SK-N-MC (cell line): ENCODE measurements around the gene NOM1.

Experiments
- EZH2 ChIP-seq: fragments of 200-600 bp; sonication (generic); IDR thresholded peaks from one replicate; pipeline ENCODE4 v1.6.1; 2017; ENCODE audit warnings: antibody characterized with exemption
- FOXP2 ChIP-seq: optimal IDR thresholded peaks from 2 replicates; pipeline ENCODE3; 2011; ENCODE audit warnings: mild to moderate bottlenecking, moderate library complexity; ENCODE audit not compliant: insufficient read depth; ENCODE audit errors: extremely low read length, control extremely low read depth
- POLR2AphosphoS5 ChIP-seq: IDR thresholded peaks from 2 replicates; pipeline ENCODE4 v1.6.1; 2012; ENCODE audit warnings: mild to moderate bottlenecking, low read depth, low read length, borderline replicate concordance

- TF ChIP-seq POLR2AphosphoS5 (no peak), EZH2 (no peak), FOXP2 (no peak)
Observed at GRCh38 chr7:157016024-157016351, 66.5 kb downstream of the NOM1 start.
